NCI-H460 (cell line): ENCODE measurements around the gene JADE1. TPM values are rescaled to one million over a fixed set of nuclear protein-coding genes. Genes with fewer than 3 reads are reported as not detected.

Source experiments
- DNase-seq: peaks from one replicate; pipeline ENCODE4 v3.0.0-alpha.2; 2016; ENCODE audit warnings: low read depth; ENCODE audit errors: extremely low read depth
- total RNA-seq: library from RNA; depleted of rRNA; stranded (reverse); fragments of >200 nt; shearing (Covaris generic); gene quantifications from 2 replicates; pipeline ENCODE4 v1.2.3, GENCODE V29; 2014

The JADE1 gene
- total RNA-seq, 1 experiment from 2014 or later: 26.7 TPM

GRCh38 chr4:128866691-128867090 is 57.2 kb downstream of the JADE1 start:
- no peak for DNase-seq

GRCh38 chr4:128868758-128869157 is 59.3 kb downstream of the JADE1 start:
- no peak for DNase-seq

GRCh38 chr4:128869776-128870509 is 60.4 kb downstream of the JADE1 start:
- DNase-seq: no peak

GRCh38 chr4:128871948-128872347 is 62.4 kb downstream of the JADE1 start:
- no peak for DNase-seq

- DNase-seq: no peak
Observed at GRCh38 chr4:128876200-128876599, 66.7 kb downstream of the JADE1 start.

- no peak for DNase-seq
Observed at GRCh38 chr4:128877934-128878333, 68.4 kb downstream of the JADE1 start.

- no peak for DNase-seq
Observed at GRCh38 chr4:128879283-128879682, 69.8 kb downstream of the JADE1 start.

- DNase-seq: no peak
Observed at GRCh38 chr4:128879971-128880370, 70.5 kb downstream of the JADE1 start.

- no peak for DNase-seq
Observed at GRCh38 chr4:128880662-128881061, 71.2 kb downstream of the JADE1 start.

- no peak for DNase-seq
Observed at GRCh38 chr4:128904821-128905220, 95.3 kb downstream of the JADE1 start.

- DNase-seq: no peak
Observed at GRCh38 chr4:128906581-128906980, 97.1 kb downstream of the JADE1 start.

- DNase-seq: no peak
Observed at GRCh38 chr4:128907981-128908380, 98.5 kb downstream of the JADE1 start.

GRCh38 chr4:128908735-128909134 is 99.2 kb downstream of the JADE1 start:
- no peak for DNase-seq

GRCh38 chr4:128913228-128913627 is 103.7 kb downstream of the JADE1 start:
- no peak for DNase-seq

GRCh38 chr4:128915544-128915943 is 106.0 kb downstream of the JADE1 start:
- no peak for DNase-seq

GRCh38 chr4:128916832-128917231 is 107.3 kb downstream of the JADE1 start:
- no peak for DNase-seq

GRCh38 chr4:128917781-128918180 is 108.3 kb downstream of the JADE1 start:
- no peak for DNase-seq

- no peak for DNase-seq
Observed at GRCh38 chr4:128921954-128922353, 112.5 kb downstream of the JADE1 start.
